ENCODE data around the gene TNNI2.
"Not testable (repeated sequence)": the region's sequence is repeated elsewhere in the genome, so short reads cannot be mapped to it uniquely, and the experiment has no call there.

Gene TNNI2

DNA sequence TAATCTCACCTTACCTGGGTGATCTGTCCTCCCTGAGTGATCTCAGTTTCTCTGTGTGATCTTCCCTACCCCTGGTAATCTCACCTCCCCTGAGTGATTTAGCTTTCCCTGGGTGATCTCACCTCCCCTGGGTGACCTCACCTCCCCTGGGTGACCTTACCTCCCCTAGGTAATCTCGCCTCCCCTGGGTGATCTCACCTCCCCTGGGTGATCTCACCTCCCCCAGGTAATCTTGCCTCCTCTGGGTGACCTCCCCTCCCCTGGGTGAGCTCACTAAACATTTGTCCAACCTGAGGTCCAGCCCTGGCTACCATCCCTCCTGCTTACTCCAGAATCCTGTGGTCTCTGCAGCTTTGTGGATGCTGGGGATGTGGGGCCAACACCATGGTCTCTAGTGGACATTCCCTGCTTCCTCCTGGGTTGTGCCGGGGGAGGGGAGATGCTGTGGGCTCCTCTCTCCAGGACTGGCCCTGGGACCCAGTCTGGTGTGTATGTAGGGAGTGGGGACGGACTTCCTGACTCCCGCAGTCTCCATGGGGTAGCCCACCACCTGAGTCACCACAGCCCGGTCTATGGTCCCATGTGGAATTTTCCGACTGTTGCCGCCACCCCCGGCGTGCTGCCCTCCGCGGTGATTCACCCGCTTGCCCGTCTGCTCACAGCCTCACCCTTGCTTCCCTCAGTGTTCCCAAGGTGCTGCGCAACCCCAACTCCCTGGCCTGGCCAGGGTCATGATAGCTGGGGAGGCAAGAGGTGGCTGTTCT, 24.0 kb downstream of the TNNI2 start:
- no peak for DNase-seq (ENCODE audit: low read depth)

DNA sequence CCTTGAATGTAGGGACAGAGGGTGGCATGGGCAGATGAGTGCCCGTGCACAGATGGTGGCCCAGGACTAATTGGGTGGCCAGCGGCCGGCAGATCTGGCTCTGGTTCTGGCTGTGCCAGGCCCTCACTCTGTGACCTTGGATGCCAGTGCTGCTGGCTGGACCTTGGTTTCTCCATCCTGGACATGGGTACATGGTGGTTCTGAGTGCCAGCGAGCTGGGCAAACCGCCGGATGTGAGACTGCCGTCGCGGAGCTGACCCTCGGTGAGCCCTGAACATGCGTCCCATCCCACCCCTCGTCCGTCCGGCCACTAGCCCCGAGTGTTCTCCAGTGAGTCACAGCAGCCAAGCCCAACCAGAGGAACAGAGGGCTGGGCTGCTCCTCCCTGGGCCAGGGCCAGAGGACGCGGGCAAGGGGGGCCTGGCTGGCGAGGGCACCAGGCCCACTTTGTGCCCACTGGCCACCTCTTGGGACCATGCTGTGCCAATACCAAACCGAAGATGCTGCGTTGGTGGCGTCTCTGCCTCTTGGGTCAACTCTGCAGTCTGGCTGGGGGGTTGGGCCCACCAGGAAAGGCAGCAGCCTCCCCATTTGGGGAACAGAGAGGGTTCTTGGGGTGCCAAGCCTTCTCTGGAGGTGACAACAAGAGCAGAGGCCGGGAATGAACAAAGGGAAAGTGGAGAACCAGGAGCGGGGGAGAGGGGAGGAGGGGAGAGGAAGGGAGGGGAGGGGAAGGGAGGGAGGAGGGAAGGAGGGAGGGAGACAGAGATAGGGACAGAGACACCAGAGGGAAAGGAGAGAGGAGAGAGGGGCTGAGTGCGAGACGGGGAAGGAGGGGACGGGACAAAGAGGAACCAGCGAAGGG, 24.8 kb downstream of the TNNI2 start:
- no peak for DNase-seq (ENCODE audit: low read depth)

DNA sequence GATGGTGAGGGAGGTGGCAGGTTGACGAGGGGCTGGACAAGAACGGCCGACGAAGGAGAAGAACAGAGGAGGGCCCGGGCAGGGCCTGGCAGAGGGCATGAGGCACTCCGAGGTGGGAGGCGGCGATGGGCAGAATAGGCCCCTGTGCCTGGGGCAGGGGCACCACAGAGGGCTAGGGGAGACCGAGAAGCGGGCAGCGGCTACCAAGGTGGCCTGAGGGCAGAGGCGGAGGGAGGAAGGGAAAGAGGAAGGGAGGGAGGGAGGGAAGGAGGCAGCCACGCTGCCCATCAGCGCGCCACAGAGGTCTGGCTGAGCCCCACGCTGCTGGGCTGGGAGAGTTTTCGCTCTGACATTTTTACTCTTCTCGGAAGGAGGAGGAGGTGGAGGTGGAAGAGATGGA, 25.4 kb downstream of the TNNI2 start:
- DNase-seq (ENCODE audit: low read depth): no peak

DNA sequence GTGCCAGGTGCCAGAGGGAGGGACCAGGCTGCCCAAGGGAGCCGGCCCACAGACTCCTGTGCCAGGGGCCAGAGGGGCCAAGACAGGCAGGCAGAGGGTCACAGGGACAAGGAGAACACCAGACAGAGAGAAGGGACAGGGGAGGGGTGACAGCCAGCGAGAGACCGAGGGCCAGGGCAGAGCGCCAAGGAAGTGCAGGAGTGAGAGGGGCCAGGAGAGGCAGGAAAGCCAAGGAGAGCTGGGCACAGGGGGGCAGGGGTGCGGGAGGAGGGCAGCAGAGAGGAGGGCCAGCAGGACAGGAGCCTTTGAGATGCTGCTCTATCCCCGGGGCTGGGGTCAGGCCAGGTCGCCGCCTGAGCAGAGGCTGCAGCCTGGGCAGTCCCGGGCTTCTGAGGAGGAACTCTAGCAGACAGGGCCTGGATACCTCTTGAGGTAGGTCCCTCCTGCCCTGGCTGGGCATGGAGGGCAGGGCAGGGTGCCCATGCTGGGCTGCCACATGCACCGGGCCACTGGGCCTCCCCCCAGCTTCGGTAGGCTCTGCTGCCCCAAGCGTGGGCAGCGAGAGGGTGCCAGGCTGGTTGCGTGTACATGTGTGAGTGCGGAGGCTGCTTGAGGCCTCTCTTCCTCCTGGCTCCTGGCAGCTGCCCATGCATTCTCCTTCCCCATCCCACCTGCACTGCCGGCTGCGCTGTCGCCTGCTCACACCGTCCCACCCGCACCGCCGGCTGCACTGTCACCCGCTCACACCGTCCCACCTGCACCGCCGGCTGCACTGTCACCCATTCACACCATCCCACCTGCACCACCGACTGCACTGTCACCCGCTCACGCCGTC, 26.3 kb downstream of the TNNI2 start:
- DNase-seq (ENCODE audit: low read depth): no peak

DNA sequence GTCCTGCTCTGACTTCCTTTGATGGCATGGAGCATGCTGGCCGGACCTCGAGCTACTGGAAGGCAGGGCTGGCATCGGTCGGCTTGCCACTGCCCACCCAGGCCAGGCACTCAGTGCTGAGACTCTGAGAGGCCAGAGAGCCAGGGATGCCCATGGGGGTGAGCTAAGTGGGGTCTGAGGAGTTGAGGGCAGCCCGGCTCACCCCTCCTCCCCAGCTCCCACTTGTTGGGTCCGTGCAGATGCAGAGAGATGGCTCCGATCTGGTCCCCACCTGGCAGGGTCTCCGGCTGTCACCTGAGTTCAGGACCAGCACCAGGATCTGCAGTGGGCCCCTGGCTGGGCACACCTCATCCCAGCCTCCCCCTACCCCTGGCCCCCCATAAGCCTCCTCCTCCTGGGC, 27.4 kb downstream of the TNNI2 start:
- no peak for DNase-seq (ENCODE audit: low read depth)

DNA sequence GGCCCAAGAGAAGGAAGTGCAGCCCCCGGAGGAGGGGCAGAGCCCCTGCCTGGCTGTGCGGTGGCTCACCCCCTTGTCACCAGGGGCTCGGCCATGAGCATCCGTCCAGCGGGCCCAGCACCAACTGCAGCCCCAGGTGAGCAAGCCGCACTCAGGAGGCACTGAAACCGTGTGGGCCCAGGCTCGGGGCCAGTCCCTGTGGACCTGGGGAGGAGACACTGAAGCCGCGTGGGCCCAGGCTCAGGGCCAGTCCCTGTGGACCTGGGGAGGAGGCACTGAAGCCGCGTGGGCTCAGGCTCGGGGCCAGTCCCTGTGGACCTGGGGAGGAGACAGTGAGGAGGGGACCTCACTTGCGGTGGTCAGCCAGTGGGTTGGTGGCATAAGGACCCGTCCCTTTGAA, 28.0 kb downstream of the TNNI2 start:
- DNase-seq (ENCODE audit: low read depth): no peak

DNA sequence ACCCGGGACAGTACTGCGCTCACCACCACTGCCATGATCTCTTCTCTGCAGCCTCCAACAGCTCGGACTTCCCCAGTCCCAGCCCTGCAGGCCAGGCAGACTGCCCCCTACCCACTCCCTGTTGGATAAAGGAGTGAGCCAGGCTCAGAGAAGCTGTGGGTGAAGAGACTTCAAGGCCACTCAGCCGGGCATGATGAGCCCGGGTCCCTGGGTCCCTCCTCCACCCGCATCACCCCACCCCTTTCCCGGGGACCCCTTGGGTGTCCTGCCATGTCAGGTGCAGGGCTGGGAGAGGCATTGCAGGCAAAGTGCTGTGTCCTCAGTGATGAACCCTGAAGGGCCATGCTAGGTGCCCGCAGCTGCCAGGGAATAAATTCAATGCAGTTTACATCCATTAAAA, 28.6 kb downstream of the TNNI2 start:
- no peak for DNase-seq (ENCODE audit: low read depth)

DNA sequence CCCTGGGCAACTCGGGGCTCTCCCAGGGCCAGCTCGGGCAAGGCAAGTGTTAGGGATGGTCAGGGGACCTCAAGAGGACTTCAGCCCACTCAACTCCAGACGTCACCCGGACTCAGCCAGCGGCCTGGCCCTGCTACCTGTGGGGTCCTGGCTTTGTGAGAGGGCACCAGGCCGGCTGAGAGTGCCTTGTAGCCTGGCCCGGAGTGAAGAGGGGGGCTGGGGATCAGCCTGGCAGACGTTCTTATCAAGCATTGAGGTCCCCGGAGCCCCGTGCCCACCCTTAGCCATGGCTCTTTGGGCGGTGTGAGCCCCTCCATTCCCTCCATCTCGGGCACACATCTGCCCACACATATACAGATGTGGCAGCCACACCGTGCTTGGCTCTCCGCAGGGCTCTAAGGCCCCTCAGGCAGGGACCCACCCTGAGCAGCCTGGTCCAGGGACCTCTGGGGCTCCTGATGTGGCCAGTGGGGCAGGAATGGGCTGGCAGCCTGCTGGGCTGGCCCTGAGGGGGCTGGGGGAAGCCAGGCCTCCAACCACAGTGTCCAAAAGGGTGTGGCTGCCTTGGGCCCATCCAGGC, 29.4 kb downstream of the TNNI2 start:
- DNase-seq (ENCODE audit: low read depth): no peak

DNA sequence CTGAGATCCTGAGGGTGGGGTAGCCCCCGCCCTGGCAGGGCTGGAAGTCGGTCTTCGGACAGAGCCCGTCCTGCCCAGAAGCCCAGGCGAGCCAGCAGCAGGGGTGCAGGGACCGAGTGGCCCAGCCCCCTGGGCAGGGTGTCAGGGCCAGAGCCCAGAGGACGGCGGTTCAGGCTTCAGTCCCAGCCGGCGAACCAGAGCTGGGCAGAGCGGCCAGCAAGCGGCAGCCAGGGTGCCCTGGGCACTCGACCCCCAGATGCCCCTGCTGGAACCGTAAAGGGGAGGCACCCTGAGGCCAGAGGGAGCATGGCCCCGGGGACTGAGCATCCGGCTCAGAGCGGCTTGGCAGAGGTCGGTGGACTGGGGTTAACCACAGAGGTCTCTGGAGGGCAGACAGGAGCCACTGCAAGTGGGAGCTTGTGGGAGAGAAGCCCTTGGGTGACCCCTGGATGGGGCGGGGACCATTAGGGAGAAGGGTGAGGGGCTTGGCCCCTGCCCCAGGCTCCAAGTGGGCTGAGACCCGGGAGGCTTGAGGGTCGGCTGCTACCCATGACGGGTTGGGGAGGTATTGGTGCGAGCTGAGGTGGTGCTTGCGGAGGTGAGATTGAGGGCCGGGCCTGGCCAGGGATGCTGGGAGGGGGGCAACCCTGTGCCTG, 30.0 kb downstream of the TNNI2 start:
- no peak for DNase-seq (ENCODE audit: low read depth)

DNA sequence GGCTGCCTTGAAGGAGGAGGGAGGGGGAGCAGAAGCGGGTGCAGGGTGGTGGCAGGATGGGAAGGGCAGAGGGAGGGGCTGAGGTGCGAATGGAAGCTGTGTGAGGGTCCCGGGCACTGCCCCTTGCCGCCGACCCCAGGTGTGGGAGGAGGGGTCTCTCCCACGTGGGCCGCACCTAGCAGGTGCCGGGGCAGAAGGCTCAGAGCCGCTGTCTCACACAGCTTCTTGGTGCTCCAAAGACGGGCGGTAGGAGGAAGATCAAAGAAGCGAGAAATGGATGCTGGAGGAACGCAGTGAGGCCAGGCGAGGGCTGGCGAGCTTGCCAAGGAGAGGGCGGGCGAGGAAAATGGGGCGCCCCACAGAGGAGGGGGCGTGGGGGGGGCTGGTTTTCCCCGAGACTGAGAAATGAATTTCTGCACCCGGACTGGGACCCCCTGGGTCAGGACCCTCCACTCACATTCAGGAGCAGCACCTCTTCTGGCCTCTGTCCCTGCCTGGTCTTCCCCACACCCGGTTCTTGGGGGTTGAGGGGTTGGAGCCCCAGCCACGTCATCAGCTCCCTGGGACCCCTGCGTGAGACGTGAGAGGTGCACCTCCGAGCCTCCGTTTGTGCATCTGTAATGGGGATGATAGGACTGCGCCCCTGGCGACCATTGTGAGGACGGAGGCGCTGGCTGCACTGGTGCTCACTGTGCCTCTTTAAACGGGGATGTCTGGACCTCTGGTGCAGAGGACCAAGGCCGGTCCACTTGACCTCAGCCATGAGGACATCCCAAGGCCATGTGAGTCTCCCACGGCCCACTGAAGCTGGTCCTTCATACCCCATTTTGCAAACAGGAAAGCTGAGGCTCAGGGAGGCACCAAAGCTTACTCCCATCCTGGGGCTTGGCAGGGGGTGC, 30.9 kb downstream of the TNNI2 start:
- DNase-seq (ENCODE audit: low read depth): no peak

DNA sequence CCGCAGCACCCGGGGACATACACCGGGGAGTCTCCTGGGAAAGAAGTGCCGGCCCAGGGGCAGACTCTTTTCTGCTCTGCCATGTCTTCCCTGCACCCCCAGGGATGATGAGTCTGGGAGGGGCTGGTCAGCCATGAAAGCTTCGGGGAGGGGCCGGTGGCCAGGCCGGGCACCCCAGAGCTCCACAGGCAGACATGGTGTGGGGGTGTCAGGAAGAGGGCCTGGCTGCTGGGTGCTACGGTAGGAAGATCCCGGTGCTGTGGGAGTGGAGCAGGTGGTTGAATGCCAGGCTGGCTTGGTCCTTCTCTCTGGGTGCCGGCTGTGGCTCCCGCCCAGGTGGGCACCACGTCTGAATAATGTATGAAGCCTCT, 31.5 kb downstream of the TNNI2 start:
- no peak for DNase-seq (ENCODE audit: low read depth)

DNA sequence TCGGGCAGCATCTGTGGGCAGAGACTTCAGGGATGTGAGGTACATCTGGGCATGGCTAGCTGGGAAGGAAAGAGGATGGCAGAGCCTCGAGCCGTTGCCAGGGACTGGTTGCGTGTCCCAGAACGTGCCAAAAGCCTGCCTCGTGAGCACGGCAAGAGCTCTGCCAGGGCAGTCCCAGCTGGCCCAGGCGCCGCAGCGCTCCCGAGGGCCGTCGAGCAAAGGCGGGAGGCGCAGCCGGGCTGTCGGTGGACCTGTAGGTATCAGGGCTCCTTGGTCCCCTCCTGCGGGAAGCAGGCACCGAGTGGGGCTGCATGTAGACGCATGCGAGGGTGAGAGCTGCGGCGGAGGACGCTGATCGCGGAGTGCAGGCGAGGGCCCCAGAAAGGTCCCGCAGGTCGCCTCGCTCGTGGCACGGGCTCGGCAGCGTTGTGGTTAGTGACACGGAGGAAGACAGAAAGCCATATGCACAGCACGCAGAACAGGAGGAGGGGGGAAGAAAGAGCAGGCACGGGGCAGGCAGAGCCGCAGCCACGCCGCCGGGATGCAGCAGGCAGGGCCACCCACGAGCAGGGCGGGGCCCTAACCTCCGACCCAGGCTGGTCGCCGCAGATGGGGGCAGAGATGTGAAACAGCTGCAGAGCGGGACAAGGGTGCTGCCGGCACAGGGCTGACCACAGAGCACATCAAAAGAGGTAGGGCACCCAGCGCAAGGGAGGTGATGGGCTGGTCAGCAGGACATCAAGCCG, 32.1 kb downstream of the TNNI2 start:
- DNase-seq (ENCODE audit: low read depth): no peak

DNA sequence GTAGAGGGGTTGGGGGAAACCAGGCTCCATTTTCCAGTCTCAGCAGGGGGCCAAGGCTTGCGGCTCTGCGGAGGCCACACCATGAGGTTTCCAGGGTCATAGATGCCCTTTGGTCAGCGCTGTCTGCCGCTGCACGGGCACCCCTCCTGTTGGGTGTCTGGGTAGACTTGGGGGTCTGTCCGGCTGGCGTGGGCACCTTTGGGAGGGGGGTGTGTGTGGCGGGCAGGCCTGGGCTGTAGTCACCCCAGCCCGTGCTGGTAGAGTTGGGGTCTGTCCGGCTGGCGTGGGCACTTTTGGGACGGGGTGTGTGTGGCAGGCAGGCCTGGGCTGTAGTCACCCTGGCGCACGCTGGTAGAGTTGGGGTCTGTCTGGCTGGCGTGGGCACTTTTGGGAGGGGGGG, 32.8 kb downstream of the TNNI2 start:
- DNase-seq (ENCODE audit: low read depth): no peak

DNA sequence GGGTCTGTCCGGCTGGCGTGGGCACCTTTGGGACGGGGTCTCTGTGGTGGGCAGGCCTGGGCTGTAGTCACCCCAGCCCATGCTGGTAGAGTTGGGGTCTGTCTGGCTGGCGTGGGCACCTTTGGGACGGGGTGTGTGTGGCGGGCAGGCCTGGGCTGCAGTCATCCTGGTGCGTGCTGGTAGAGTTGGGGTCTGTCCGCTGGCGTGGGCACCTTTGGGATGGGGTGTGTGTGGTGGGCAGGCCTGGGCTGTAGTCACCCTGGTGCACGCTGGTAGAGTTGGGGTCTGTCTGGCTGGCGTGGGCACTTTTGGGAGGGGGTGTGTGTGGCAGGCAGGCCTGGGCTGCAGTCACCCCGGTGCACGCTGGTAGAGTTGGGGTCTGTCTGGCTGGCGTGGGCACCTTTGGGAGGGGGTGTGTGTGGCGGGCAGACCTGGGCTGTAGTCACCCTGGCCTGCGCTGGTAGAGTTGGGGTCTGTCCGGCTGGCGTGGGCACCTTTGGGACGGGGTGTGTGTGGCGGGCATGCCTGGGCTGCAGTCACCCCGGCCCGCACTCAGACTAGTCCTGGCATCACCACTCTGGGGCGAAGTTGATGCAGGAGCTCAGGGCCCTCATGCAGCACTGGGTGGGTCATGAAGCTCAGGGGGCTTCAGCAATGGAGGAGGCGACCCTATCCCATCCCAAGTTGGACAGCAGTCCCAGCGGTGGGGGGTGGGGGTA, 33.6 kb downstream of the TNNI2 start:
- DNase-seq (ENCODE audit: low read depth): no peak

DNA sequence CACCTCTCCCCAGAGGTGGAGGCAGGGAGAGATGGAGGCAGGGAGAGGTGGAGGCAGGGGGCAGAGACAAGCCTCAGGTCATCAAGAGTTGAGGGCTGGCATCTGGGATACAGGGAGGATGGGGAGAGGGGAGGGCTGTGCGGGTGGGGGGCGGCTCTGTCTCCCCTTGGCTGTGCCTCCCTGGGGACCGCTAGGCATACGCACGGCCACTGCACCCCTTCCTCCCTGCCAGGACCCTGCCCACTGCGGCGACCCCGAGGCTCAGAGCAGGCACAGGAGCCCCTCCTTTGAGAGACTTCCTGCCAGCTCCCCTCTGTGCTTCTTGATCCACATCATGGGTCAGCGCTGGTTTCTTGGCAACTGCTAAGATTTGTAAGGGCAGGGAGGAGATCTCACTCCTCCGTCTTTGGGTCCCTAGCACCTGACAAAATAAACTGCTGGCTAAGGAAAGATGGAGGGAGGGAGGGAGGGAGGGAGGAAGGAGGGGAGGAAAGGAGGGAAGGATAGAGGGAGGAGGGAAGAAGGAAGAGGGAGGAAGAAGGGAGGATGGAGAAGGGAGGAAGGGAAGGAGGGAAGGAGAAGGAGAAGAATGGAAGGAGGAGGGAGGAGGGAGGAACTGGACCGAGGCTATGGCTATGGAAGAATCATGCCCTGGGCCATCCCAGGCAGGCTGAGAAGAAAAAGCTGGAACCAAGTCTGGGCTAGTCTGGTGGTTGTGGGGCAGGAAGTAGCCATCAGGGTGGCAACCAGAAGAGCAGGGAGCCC, 34.4 kb downstream of the TNNI2 start:
- DNase-seq (ENCODE audit: low read depth): no peak

DNA sequence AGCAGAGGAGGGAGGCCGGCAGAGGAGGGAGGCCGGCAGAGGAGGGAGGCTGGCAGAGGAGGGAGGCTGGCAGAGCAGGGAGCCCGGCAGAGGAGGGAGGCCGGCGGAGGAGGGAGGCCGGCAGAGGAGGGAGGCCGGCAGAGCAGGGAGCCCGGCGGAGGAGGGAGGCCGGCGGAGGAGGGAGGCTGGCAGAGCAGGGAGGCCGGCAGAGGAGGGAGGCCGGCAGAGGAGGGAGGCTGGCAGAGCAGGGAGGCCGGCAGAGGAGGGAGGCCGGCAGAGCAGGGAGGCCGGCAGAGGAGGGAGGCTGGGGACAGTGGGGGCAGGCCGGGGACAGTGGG, 35.0 kb downstream of the TNNI2 start:
- not testable (repeated sequence) for DNase-seq (ENCODE audit: low read depth)

DNA sequence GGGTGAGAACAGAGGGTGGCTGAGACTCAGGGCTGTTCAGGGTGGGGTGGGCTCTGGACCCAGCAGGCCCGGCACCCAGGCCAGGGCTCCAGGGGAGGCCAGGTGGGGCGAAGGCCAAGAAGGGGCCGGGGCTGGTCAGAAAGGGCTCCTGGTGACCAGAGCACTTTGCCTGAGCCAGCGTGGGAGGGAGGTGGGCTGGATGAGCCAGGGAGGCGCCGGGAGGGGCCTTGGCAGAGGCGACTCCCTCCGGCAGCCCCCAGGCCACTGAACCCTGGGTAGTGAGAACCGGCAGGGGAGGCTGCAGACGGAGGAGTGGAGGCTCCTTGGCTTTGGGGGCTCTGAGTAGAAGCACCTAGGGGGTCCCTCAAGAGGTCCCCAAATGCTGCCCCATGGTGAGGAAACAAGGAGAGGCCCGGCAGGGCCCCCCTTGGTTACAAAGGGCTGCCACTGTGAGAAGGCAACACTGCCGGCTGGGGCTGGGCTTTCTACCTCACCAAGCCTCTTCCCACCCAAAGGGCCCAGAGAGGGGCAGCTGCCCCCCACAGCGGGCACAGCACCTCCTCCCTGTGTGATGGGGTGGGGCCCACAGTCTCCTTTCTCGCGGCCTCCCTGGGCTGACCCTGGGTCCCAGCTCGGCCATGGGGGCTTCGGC, 35.8 kb downstream of the TNNI2 start:
- DNase-seq (ENCODE audit: low read depth): not testable (repeated sequence)

Measured in T follicular helper cell (primary cell).